RPMI8226 (cell line): ENCODE results near the gene FBXW11.

Experiments
- DNase-seq: peaks from one replicate; pipeline ENCODE4 v3.0.0-alpha.2; 2015

FBXW11 gene

DNA sequence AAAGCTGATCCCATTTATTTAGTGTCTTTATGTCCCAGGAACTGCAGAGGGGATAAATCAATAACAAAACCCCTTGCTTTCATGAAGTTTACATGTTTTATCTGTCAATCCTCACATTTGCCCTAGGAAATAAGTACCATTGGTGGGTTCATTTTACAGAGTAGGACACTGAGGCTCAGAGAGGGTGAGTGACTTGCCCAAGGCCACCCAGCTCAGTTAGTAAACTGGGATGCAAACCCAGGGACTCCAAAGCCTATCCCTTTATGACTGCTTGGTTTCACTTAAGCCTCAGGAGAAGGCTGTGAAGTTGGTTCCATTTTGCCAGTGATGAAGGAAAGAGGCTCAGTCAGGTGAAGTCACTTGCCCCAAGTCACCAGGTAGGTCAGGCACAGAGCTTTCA, 168.9 kb downstream of the FBXW11 start:
- DNase-seq: no peak

DNA sequence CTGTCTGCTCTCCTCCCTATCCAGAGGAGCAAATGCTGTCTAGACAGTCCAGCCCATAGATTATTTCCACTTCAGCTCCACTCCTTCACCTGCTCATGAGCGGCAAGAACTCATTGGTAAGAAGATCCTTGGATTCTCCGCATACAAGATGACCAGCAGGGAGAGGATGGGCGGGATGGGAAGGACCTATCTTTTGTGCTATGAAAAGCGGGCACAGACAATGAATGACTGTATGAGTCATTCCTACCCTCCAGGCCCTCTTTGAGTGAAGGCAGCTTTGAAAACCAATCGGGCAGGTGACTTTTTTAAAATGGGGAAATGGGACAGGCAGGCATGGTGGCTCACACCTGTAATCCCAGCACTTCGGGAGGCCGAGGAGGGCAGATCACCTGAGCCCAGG, 171.4 kb downstream of the FBXW11 start:
- no peak for DNase-seq

DNA sequence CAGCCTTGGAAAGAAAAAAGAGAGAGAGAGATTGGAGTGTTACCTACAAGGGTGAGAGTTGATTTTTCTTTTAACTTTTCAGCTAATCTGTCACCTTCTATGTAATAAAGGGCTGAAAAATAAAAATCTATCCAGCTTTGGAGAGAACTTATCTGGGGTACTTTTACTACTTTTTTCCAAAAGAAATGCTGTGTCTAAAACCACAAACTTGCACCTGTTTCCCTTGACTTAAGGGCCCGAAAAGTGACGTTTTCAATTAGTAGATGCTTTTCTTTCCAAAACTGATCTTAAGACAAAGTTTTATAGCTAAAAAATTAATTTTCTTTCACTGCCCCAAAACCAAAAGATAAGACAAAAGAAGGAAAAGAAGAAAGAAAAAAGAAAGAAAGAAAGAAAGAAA, 172.0 kb downstream of the FBXW11 start:
- no peak for DNase-seq

GRCh38 chr5:171832775-171833174, 173.7 kb downstream of the FBXW11 start:
- DNase-seq: no peak

DNA sequence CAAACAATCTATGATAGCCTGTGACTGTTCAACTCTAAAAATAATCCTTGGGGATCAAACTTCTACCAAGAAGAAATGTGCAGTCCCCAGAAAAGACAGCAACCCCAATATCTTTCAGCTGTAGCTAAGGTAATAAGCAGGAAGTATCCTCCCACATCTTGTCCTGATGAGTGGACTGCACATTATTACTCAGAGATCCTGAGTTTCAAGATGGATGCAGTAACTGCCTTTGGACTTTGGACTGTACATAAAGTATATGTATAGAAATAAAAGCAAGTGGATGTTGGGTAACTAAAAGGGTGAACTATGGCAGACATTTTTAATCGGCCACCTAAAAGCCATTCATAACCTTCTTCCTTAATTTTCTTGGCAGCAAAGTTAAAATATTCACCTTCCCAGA, 175.8 kb downstream of the FBXW11 start:
- DNase-seq: no peak

DNA sequence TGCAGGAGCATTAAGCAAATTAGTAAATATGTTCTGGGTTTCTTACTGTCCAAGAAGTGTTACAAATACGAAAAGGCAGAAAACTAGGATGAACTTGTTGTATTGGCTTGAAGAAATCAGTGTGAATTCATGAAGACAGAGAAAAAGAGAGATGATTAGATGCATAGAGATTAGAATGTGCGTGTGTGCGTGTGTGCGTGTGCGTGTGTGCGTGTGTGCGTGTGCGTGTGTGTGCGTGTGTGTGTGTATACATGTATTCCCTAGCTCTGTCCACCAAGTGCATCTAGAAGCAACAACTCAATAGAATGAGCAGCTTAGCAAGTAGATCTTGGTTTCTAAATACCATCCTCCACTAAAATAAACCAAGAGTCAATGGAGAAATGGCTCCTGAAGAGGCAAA, 179.3 kb downstream of the FBXW11 start:
- DNase-seq: no peak

DNA sequence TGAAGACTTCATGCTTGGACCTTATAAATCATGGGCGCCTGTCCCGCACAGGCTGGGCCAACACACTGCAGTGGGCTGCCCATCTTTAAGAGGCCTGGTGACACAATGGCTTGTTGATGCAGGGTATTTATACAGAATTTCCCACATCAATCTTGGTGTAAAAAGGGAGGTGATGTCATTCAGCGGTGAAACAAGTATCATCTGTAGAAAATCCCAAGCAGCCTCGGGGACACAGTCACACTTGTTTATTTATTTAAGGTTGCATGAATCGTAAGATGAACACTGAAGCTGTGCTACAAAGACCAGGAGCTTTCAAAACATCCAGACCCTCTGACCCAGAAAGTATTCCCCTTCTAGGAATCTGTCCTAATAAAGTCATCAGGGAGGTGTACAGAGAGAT, 180.3 kb downstream of the FBXW11 start:
- no peak for DNase-seq

- no peak for DNase-seq
These were observed 181.4 kb downstream of the FBXW11 start for GRCh38 chr5:171825051-171825450.

DNA sequence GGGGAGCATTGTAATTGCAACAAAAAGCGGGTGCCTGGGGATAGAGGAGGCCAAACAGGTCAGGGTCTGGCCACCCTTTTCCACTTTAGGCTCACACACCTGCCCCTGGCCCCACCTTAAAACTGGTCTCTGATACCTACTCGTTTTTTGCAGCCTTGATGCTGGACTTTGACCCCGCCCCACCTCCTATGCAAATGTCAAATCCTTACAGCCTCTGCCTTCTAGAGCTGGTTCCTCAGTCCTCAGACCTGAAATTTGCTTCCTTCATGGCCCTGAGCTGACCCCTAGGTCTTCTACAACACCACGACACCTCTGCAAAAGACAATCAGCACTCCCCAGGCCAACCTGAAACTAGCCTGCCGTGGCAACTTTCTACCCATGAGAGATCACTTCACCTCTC, 183.2 kb downstream of the FBXW11 start:
- DNase-seq: no peak

- no peak for DNase-seq
These were observed 185.2 kb downstream of the FBXW11 start for GRCh38 chr5:171821286-171821685.

DNA sequence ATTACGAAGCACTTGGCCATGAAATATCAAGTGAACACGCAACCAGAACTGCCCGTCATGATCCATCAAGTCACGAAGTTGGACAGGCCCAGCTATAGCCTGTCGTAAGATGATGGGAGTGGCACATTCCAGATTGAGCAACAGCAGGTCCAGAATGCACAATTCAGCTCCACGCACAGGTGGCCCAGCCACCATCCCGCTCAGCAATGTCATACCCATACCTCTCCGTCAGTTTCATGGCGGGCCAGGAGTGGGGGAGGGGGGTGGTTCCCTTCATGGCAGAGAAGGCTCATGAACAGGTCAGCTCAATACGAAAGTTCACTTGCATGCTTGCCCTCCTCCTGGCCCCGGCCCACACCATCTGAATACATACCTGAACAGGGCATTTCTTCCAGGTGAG, 185.9 kb downstream of the FBXW11 start:
- DNase-seq: no peak

- DNase-seq: no peak
These were observed 189.8 kb downstream of the FBXW11 start for GRCh38 chr5:171816666-171817065.

GRCh38 chr5:171813813-171814490, 192.5 kb downstream of the FBXW11 start:
- no peak for DNase-seq

- DNase-seq: no peak
These were observed 193.2 kb downstream of the FBXW11 start for GRCh38 chr5:171813270-171813669.
